Measurements from ENCODE around the gene CTNNA2. TPM values are rescaled to one million over a fixed set of nuclear protein-coding genes. Genes with fewer than 3 reads are reported as not detected.

Gene CTNNA2
- total RNA-seq, 1 experiment from 2014 or later = 5.5 TPM

- H3K9me3 Mint-ChIP-seq = no peaks in the 10 kb centered on the region; a peak in 1 of 5 replicates
- Histone ChIP-seq H2BK20ac (ENCODE audit: low read depth, low read length, poor library complexity, severe bottlenecking) (no peak overlapping the region), H3K27me3 (ENCODE audit: insufficient read depth, low read length) (no peaks in the 10 kb centered on the region), H2AFZ (ENCODE audit: low read length) (no peak overlapping the region), H3K4ac (ENCODE audit: low read depth, low read length) (no peak overlapping the region), H3K23me2 (ENCODE audit: insufficient read length, low read depth, low read length, poor library complexity, severe bottlenecking) (no peaks in the 10 kb centered on the region), H4K5ac (ENCODE audit: insufficient read length, low read depth, low read length) (no peak overlapping the region), H3K79me2 (ENCODE audit: insufficient read depth, low read length) (no peaks in the 10 kb centered on the region), H3K14ac (ENCODE audit: insufficient read depth, low read length) (no peak overlapping the region), H4K20me1 (ENCODE audit: control insufficient read depth, insufficient read depth, insufficient read length) (no peaks in the 10 kb centered on the region), H4K91ac (ENCODE audit: insufficient read length, low read depth, low read length) (no peak overlapping the region), H3K27ac (ENCODE audit: insufficient read length, low read depth, low read length) (no peak overlapping the region), H2BK12ac (ENCODE audit: insufficient read length, low read depth, low read length) (no peak overlapping the region), H3K56ac (ENCODE audit: insufficient read length, low read depth, low read length) (no peak overlapping the region), H3K9ac (ENCODE audit: extremely low read depth, insufficient read length, low read length) (no peak overlapping the region), H4K8ac (replicated peaks; ENCODE audit: insufficient read length, low read depth, low read length) (no peak overlapping the region), H3T11ph (ENCODE audit: low read length) (no peak overlapping the region), H2BK15ac (ENCODE audit: low read depth, low read length) (no peak overlapping the region), H3K18ac (ENCODE audit: insufficient read length, low read depth, low read length) (no peak overlapping the region), H3K9me3 (ENCODE audit: control insufficient read depth, low read depth, low read length) (no peaks in the 10 kb centered on the region), H3K23ac (ENCODE audit: insufficient read length, low read depth, low read length) (no peak overlapping the region), H2BK120ac (ENCODE audit: low read depth, low read length, poor library complexity, severe bottlenecking) (no peak overlapping the region), H3K79me1 (ENCODE audit: insufficient read depth, low read depth, low read length, poor library complexity, severe bottlenecking) (no peaks in the 10 kb centered on the region), H2AK5ac (ENCODE audit: insufficient read length, low read length) (no peak overlapping the region), H2BK5ac (ENCODE audit: insufficient read length, low read length) (no peak overlapping the region), H3K4me1 (ENCODE audit: insufficient read depth, low read length) (no peaks in the 10 kb centered on the region), H3K4me2 (ENCODE audit: insufficient read depth, insufficient read length, low read length) (no peak overlapping the region)
- peaks cover 0 to 4% (median 0%) of the 10 kb centered on the region in 3 experiments; a peak in 3 of 7 replicates for H3K36me3 Mint-ChIP-seq (ENCODE audit: insufficient read depth in 1 of 3, low read depth in 3 of 3)
- peaks cover 0 to 4% of the 10 kb centered on the region in 2 experiments; a peak in 1 of 4 replicates for H3K4me1 Mint-ChIP-seq
- DNase-seq = no peak
- H3K27ac Mint-ChIP-seq = no peak overlapping the region
- no peak for TF ChIP-seq CTCF (conservative IDR thresholded peaks at IDR 0.05)
- H3K4me3 Mint-ChIP-seq = no peak overlapping the region
- H3K27me3 Mint-ChIP-seq (ENCODE audit: low read depth) = no peaks in the 10 kb centered on the region
- no CpG with 5 or more reads among the region's 3 CpGs for WGBS (ENCODE audit: extremely low coverage, insufficient read length, low lambda C conversion rate)
Measured at GRCh38 chr2:79789811-79790210, 277.0 kb downstream of the CTNNA2 start.

All from H9 (cell line).